Testis (tissue), 3 donors: ENCODE results near the gene CLNK. TPM values are rescaled to one million over a fixed set of nuclear protein-coding genes. Genes with fewer than 3 reads are reported as not detected.
A peak's percentile ranks its signal among the peaks of the same experiment; 100 is the strongest.

ENCODE experiments used
- DNase-seq: peaks from one replicate; pipeline ENCODE4 v3.0.0-alpha.2; 2019
- H3K27ac ChIP-seq, 2 donors: fragments of 200-600 bp; sonication (generic); one replicate each; pipeline ENCODE4 v1.5.1; 2019
- H3K27me3 ChIP-seq: fragments of 200-600 bp; sonication (generic); one replicate; pipeline ENCODE4 v1.5.1; 2019
- H3K36me3 ChIP-seq: fragments of 200-600 bp; sonication (generic); one replicate; pipeline ENCODE4 v1.5.1; 2017; ENCODE audit warnings: low read depth; ENCODE audit errors: missing control alignments
- H3K4me1 ChIP-seq: fragments of 200-600 bp; sonication (generic); one replicate; pipeline ENCODE4 v1.5.1; 2019
- H3K4me3 ChIP-seq, 2 donors: fragments of 200-600 bp; sonication (generic); one replicate each; pipeline ENCODE4 v1.5.1; 2017 to 2019
- H3K9me3 ChIP-seq: fragments of 200-600 bp; sonication (generic); one replicate; pipeline ENCODE4 v1.5.1; 2017
- CTCF ChIP-seq, 3 experiments: fragments of 450-650 bp in 2 of 3; fragments of 200-600 bp in 1 of 3; sonication (generic) in 1 of 3; IDR thresholded peaks; one replicate each; pipeline ENCODE4 v1.5.1; 2016 to 2019; ENCODE audit warnings: antibody characterized with exemption in 3 of 3, mild to moderate bottlenecking in 2 of 3, moderate library complexity in 1 of 3
- POLR2A ChIP-seq: fragments of 450-650 bp; IDR thresholded peaks from one replicate; pipeline ENCODE4 v1.6.1; 2017; ENCODE audit warnings: antibody characterized with exemption, mild to moderate bottlenecking, moderate library complexity
- WGBS, 2 donors: methylation state at CpG; one replicate each; pipeline ENCODE4 v1.1.5; 2018; 5-methylcytosine and 5-hydroxymethylcytosine counted together
- intact Hi-C: fragments of 100-400 bp; cut with DNase I; formaldehyde crosslinking; loops from one replicate; pipeline ENCODE4 v1.15.1; 2023; ENCODE audit warnings: low total_unique reads
- polyA plus RNA-seq: library from polyadenylated mRNA; stranded (reverse); fragments of 350-450 nt; fragmentation: Illumina TruSeq; extraction: RNeasy Lipid Tissue Mini Kit (QIAGEN cat#74804); gene quantifications from one replicate; pipeline ENCODE4 v1.2.3, GENCODE V29; 2014; ENCODE audit warnings: low read depth, low replicate concordance; ENCODE audit not compliant: insufficient read depth
- total RNA-seq, 2 donors: library from RNA; depleted of rRNA; stranded (reverse); fragments of >200 nt; gene quantifications; one replicate each; pipeline ENCODE4 v1.2.3, GENCODE V29; 2016

The CLNK gene
- total and polyA plus RNA-seq, 3 donors from 2014 or later, result 0.12 to 0.94 TPM; not detected in 1

GRCh38 chr4:10567766-10568165 is 116.8 kb downstream of the CLNK start:
- Histone ChIP-seq H3K27ac (no peak overlapping the region), H3K27me3 (no peaks in the 10 kb centered on the region), H3K36me3 (no peaks in the 10 kb centered on the region), H3K9me3 (no peaks in the 10 kb centered on the region), H3K4me1 (no peaks in the 10 kb centered on the region), H3K4me3 (no peak overlapping the region)
- intact Hi-C loops, result no loop called here
- DNase-seq, result no peak
- TF ChIP-seq CTCF (IDR thresholded peaks at IDR 0.05) (no peak), POLR2A (no peak)

GRCh38 chr4:10565166-10565780 is 119.3 kb downstream of the CLNK start:
- H3K36me3 ChIP-seq, result no peaks in the 10 kb centered on the region
- H3K4me1 ChIP-seq, result no peaks in the 10 kb centered on the region
- TF ChIP-seq CTCF (IDR thresholded peaks at IDR 0.05) (no peak), POLR2A (no peak)
- H3K27me3 ChIP-seq, result no peaks in the 10 kb centered on the region
- H3K4me3 ChIP-seq, result no peak overlapping the region
- 83% methylated on average over 5 of the region's 5 CpGs for WGBS, 2 donors
- intact Hi-C loops, result no loop called here
- DNase-seq, result no peak
- no peak overlapping the region for H3K27ac ChIP-seq
- H3K9me3 ChIP-seq, result no peaks in the 10 kb centered on the region

GRCh38 chr4:10554694-10555093 is 129.9 kb downstream of the CLNK start:
- peak; percentile 81 for DNase-seq
- peak; percentile 57 to 83 (median 79) for TF ChIP-seq CTCF (IDR thresholded peaks at IDR 0.05)
- no peak for TF ChIP-seq POLR2A
- H3K9me3 ChIP-seq, result no peaks in the 10 kb centered on the region

GRCh38 chr4:10554121-10554520 is 130.4 kb downstream of the CLNK start:
- H3K4me3 ChIP-seq, result no peak overlapping the region
- TF ChIP-seq POLR2A (no peak), CTCF (IDR thresholded peaks at IDR 0.05) (no peak)
- no peaks in the 10 kb centered on the region for H3K9me3 ChIP-seq
- H3K4me1 ChIP-seq, result peaks cover 3% of the 10 kb centered on the region
- no peak for DNase-seq
- intact Hi-C loops, result no loop called here
- no peak overlapping the region for H3K27ac ChIP-seq
- WGBS, 2 donors, result 65 to 75% methylated on average over 2 of the region's 2 CpGs
- no peaks in the 10 kb centered on the region for H3K36me3 ChIP-seq
- H3K27me3 ChIP-seq, result no peaks in the 10 kb centered on the region

More at GRCh38 chr4:10554694-10555093, 129.9 kb downstream of the CLNK start:
- no peaks in the 10 kb centered on the region for H3K27me3 ChIP-seq
- H3K27ac ChIP-seq, result no peak overlapping the region
- H3K4me3 ChIP-seq, result no peak overlapping the region
- peaks cover 3% of the 10 kb centered on the region for H3K4me1 ChIP-seq
- H3K36me3 ChIP-seq, result no peaks in the 10 kb centered on the region
- intact Hi-C loops, result no loop called here
- 1 to 4% methylated on average over 6 of the region's 6 CpGs for WGBS, 2 donors
